Activated naive CD8-positive, alpha-beta T cell treated with anti-CD3 and anti-CD28 coated beads, Interleukin-2, amount 50 U/mL, for 24 hours (primary cell): Measurements from ENCODE around the gene ZNF609.
"Not testable (repeated sequence)": the region's sequence is repeated elsewhere in the genome, so short reads cannot be mapped to it uniquely, and the experiment has no call there.

Source experiments
- ATAC-seq: fragments of 150-1000 bp; cut with Tn5 transposase; one replicate; pipeline ENCODE4 v1.10.0; 2021
- DNase-seq: peaks from one replicate; pipeline ENCODE4 v3.0.0; 2021
- H3K27ac Mint-ChIP-seq: one replicate; pipeline ENCODE4 v1.8.0; 2021; ENCODE audit warnings: mild to moderate bottlenecking, mixed read lengths
- H3K27me3 Mint-ChIP-seq: one replicate; pipeline ENCODE4 v1.8.0; 2021; ENCODE audit warnings: mixed read lengths
- H3K36me3 Mint-ChIP-seq: one replicate; pipeline ENCODE4 v1.8.0; 2021; ENCODE audit warnings: low read depth, mixed read lengths
- H3K4me1 Mint-ChIP-seq: one replicate; pipeline ENCODE4 v1.8.0; 2021; ENCODE audit warnings: mixed read lengths
- H3K4me3 Mint-ChIP-seq: one replicate; pipeline ENCODE4 v1.8.0; 2021; ENCODE audit warnings: mild to moderate bottlenecking, moderate library complexity, mixed read lengths
- H3K9me3 Mint-ChIP-seq: one replicate; pipeline ENCODE4 v1.8.0; 2021; ENCODE audit warnings: mixed read lengths

ZNF609 gene

GRCh38 chr15:64589435-64590084 is 129.2 kb downstream of the ZNF609 start:
- peaks cover 4% of the 10 kb centered on the region for H3K36me3 Mint-ChIP-seq
- H3K27me3 Mint-ChIP-seq: no peaks in the 10 kb centered on the region
- H3K27ac Mint-ChIP-seq: no peak overlapping the region
- H3K4me1 Mint-ChIP-seq: peaks cover 43% of the 10 kb centered on the region
- no peaks in the 10 kb centered on the region for H3K9me3 Mint-ChIP-seq
- ATAC-seq (no peak), DNase-seq (no peak)
- H3K4me3 Mint-ChIP-seq: no peak overlapping the region

- not testable (repeated sequence) for H3K36me3 Mint-ChIP-seq, H3K27me3 Mint-ChIP-seq, H3K4me3 Mint-ChIP-seq, H3K27ac Mint-ChIP-seq, ATAC-seq, H3K9me3 Mint-ChIP-seq, DNase-seq
- H3K4me1 Mint-ChIP-seq: peaks cover 39% of the 10 kb centered on the region
These were observed 132.5 kb downstream of the ZNF609 start for GRCh38 chr15:64592845-64593244.

- peak overlapping the region; percentile 58 for H3K4me3 Mint-ChIP-seq
- no peaks in the 10 kb centered on the region for H3K27me3 Mint-ChIP-seq
- H3K36me3 Mint-ChIP-seq: peaks cover 2% of the 10 kb centered on the region
- H3K4me1 Mint-ChIP-seq: peaks cover 54% of the 10 kb centered on the region
- DNase-seq (no peak), ATAC-seq (peak; percentile 71)
- H3K9me3 Mint-ChIP-seq: no peaks in the 10 kb centered on the region
- H3K27ac Mint-ChIP-seq: peak overlapping the region; percentile 71
These were observed 136.5 kb downstream of the ZNF609 start for GRCh38 chr15:64596701-64597476.

- no peak for ATAC-seq
- Mint-ChIP-seq H3K27me3 (no peaks in the 10 kb centered on the region), H3K9me3 (no peaks in the 10 kb centered on the region), H3K4me3 (peak overlapping the region; percentile 58), H3K27ac (peak overlapping the region; percentile 71), H3K4me1 (peaks cover 60% of the 10 kb centered on the region), H3K36me3 (peaks cover 2% of the 10 kb centered on the region)
- DNase-seq: no peak
These were observed 137.1 kb downstream of the ZNF609 start for GRCh38 chr15:64597477-64597822.

- Mint-ChIP-seq H3K4me3 (no peak overlapping the region), H3K27me3 (no peaks in the 10 kb centered on the region), H3K36me3 (peaks cover 1% of the 10 kb centered on the region), H3K9me3 (no peaks in the 10 kb centered on the region), H3K4me1 (peaks cover 65% of the 10 kb centered on the region), H3K27ac (no peak overlapping the region)
- ATAC-seq: no peak
- DNase-seq: no peak
These were observed 138.8 kb downstream of the ZNF609 start for GRCh38 chr15:64599226-64599625.

GRCh38 chr15:64599716-64600115 is 139.3 kb downstream of the ZNF609 start:
- no peak for ATAC-seq
- no peak for DNase-seq
- Mint-ChIP-seq H3K36me3 (peaks cover 1% of the 10 kb centered on the region), H3K27me3 (no peaks in the 10 kb centered on the region), H3K4me3 (no peak overlapping the region), H3K4me1 (peaks cover 67% of the 10 kb centered on the region), H3K9me3 (no peaks in the 10 kb centered on the region), H3K27ac (peak overlapping the region; percentile 9)

- peaks cover 73% of the 10 kb centered on the region for H3K4me1 Mint-ChIP-seq
- no peaks in the 10 kb centered on the region for H3K27me3 Mint-ChIP-seq
- no peaks in the 10 kb centered on the region for H3K9me3 Mint-ChIP-seq
- peak overlapping the region; percentile 69 for H3K27ac Mint-ChIP-seq
- peaks cover 1% of the 10 kb centered on the region for H3K36me3 Mint-ChIP-seq
- no peak for ATAC-seq
- no peak for DNase-seq
- H3K4me3 Mint-ChIP-seq: no peak overlapping the region
These were observed 140.4 kb downstream of the ZNF609 start for GRCh38 chr15:64600794-64601193.

GRCh38 chr15:64604319-64604718 is 143.9 kb downstream of the ZNF609 start:
- Mint-ChIP-seq H3K27ac (no peak overlapping the region), H3K4me1 (peaks cover 51% of the 10 kb centered on the region), H3K36me3 (peaks cover 1% of the 10 kb centered on the region), H3K4me3 (no peak overlapping the region), H3K27me3 (no peaks in the 10 kb centered on the region), H3K9me3 (no peaks in the 10 kb centered on the region)
- ATAC-seq (no peak), DNase-seq (no peak)

- ATAC-seq: not testable (repeated sequence)
These were observed 147.0 kb downstream of the ZNF609 start for GRCh38 chr15:64607416-64607815.

GRCh38 chr15:64610257-64610919 is 150.0 kb downstream of the ZNF609 start:
- no peaks in the 10 kb centered on the region for H3K9me3 Mint-ChIP-seq
- H3K27me3 Mint-ChIP-seq: no peaks in the 10 kb centered on the region
- no peaks in the 10 kb centered on the region for H3K36me3 Mint-ChIP-seq
- H3K4me3 Mint-ChIP-seq: no peak overlapping the region
- peaks cover 31% of the 10 kb centered on the region for H3K4me1 Mint-ChIP-seq
- no peak overlapping the region for H3K27ac Mint-ChIP-seq
- DNase-seq (no peak), ATAC-seq (no peak)

More at GRCh38 chr15:64607416-64607815, 147.0 kb downstream of the ZNF609 start:
- H3K27ac Mint-ChIP-seq, DNase-seq, H3K9me3 Mint-ChIP-seq, H3K27me3 Mint-ChIP-seq, H3K36me3 Mint-ChIP-seq, H3K4me3 Mint-ChIP-seq: not testable (repeated sequence)
- H3K4me1 Mint-ChIP-seq: peaks cover 43% of the 10 kb centered on the region

GRCh38 chr15:64611085-64611725 is 150.8 kb downstream of the ZNF609 start:
- H3K4me3 Mint-ChIP-seq: no peak overlapping the region
- H3K9me3 Mint-ChIP-seq: no peaks in the 10 kb centered on the region
- no peaks in the 10 kb centered on the region for H3K36me3 Mint-ChIP-seq
- peak overlapping the region; percentile 46 for H3K27ac Mint-ChIP-seq
- ATAC-seq (no peak), DNase-seq (no peak)
- no peaks in the 10 kb centered on the region for H3K27me3 Mint-ChIP-seq
- H3K4me1 Mint-ChIP-seq: peaks cover 39% of the 10 kb centered on the region

GRCh38 chr15:64614519-64614918 is 154.1 kb downstream of the ZNF609 start:
- Mint-ChIP-seq H3K4me3 (no peak overlapping the region), H3K36me3 (no peaks in the 10 kb centered on the region)

GRCh38 chr15:64617727-64618126 is 157.3 kb downstream of the ZNF609 start:
- ATAC-seq (no peak), DNase-seq (no peak)
- Mint-ChIP-seq H3K36me3 (peaks cover 3% of the 10 kb centered on the region), H3K27ac (no peak overlapping the region), H3K27me3 (no peaks in the 10 kb centered on the region), H3K4me3 (no peak overlapping the region), H3K9me3 (no peaks in the 10 kb centered on the region), H3K4me1 (peaks cover 68% of the 10 kb centered on the region)

More at GRCh38 chr15:64614519-64614918, 154.1 kb downstream of the ZNF609 start:
- no peaks in the 10 kb centered on the region for H3K27me3 Mint-ChIP-seq
- ATAC-seq (no peak), DNase-seq (no peak)
- no peak overlapping the region for H3K27ac Mint-ChIP-seq
- peaks cover 50% of the 10 kb centered on the region for H3K4me1 Mint-ChIP-seq
- H3K9me3 Mint-ChIP-seq: no peaks in the 10 kb centered on the region

- ATAC-seq (no peak), DNase-seq (no peak)
- Mint-ChIP-seq H3K36me3 (peaks cover 3% of the 10 kb centered on the region), H3K4me1 (peaks cover 69% of the 10 kb centered on the region), H3K4me3 (no peak overlapping the region), H3K27ac (no peak overlapping the region), H3K27me3 (no peaks in the 10 kb centered on the region), H3K9me3 (no peaks in the 10 kb centered on the region)
These were observed 157.8 kb downstream of the ZNF609 start for GRCh38 chr15:64618138-64618537.
